Smooth muscle cell (in vitro differentiated cells): ENCODE results near the gene GPR108. TPM values are rescaled to one million over a fixed set of nuclear protein-coding genes. Genes with fewer than 3 reads are reported as not detected.
"Not testable (repeated sequence)": the region's sequence is repeated elsewhere in the genome, so short reads cannot be mapped to it uniquely, and the experiment has no call there.

Experiments used
- DNase-seq: peaks from one replicate; lab custom pipeline; 2025; ENCODE audit not compliant: unreplicated experiment; lab: John Stamatoyannopoulos, UW
- H2AFZ ChIP-seq: fragments of 200-600 bp; sonication (generic); 2 replicates; pipeline ENCODE4 v1.6.0; 2016; ENCODE audit warnings: antibody characterized with exemption, low read depth, mild to moderate bottlenecking
- H3F3A ChIP-seq: fragments of 200-600 bp; sonication (generic); 2 replicates; pipeline ENCODE4 v1.6.0; 2017; ENCODE audit warnings: antibody characterized with exemption, low read depth
- H3K27ac ChIP-seq: fragments of 200-600 bp; sonication (generic); 2 replicates; pipeline ENCODE4 v1.5.1; 2016; ENCODE audit warnings: low read depth, mild to moderate bottlenecking
- H3K27me3 ChIP-seq: fragments of 200-600 bp; sonication (generic); 2 replicates; pipeline ENCODE4 v1.6.1; 2016; ENCODE audit warnings: low read depth, mild to moderate bottlenecking
- H3K36me3 ChIP-seq: fragments of 200-600 bp; sonication (generic); 2 replicates; pipeline ENCODE4 v1.5.1; 2016; ENCODE audit warnings: low read depth
- H3K4me1 ChIP-seq: fragments of 200-600 bp; sonication (generic); 2 replicates; pipeline ENCODE4 v1.5.1; 2016; ENCODE audit warnings: low read depth
- H3K4me2 ChIP-seq: fragments of 200-600 bp; sonication (generic); 2 replicates; pipeline ENCODE4 v1.6.0; 2016; ENCODE audit warnings: mild to moderate bottlenecking
- H3K4me3 ChIP-seq: fragments of 200-600 bp; sonication (generic); 2 replicates; pipeline ENCODE4 v1.5.1; 2016; ENCODE audit warnings: mild to moderate bottlenecking
- H3K79me2 ChIP-seq: fragments of 200-600 bp; sonication (generic); 2 replicates; pipeline ENCODE4 v1.6.0; 2016; ENCODE audit warnings: low read depth, mild to moderate bottlenecking
- H3K9ac ChIP-seq: fragments of 200-600 bp; sonication (generic); 2 replicates; pipeline ENCODE4 v1.6.0; 2016; ENCODE audit warnings: low read depth
- H3K9me3 ChIP-seq: fragments of 200-600 bp; sonication (generic); replicated peaks from 2 replicates; pipeline ENCODE4 v1.5.1; 2016; ENCODE audit warnings: low read depth
- H4K20me1 ChIP-seq: fragments of 200-600 bp; sonication (generic); 2 replicates; pipeline ENCODE4 v1.6.0; 2016; ENCODE audit warnings: low read depth
- WGBS: methylation state at CpG from one replicate; pipeline ENCODE4 v1.1.7; 2016; ENCODE audit warnings: low lambda C conversion rate; 5-methylcytosine and 5-hydroxymethylcytosine counted together
- polyA plus RNA-seq: library from polyadenylated mRNA; unstranded; fragments of >200 nt; fragmentation: Nextera tagmentation; extraction: Ambion mirVana; gene quantifications from 2 replicates; pipeline ENCODE4 v1.2.1, GENCODE V29; 2016
- total RNA-seq: library from RNA; depleted of rRNA; stranded (reverse); fragments of >200 nt; gene quantifications from 2 replicates; pipeline ENCODE4 v1.2.3, GENCODE V29; 2014
- TF ChIP-seq, protein P1 (sequence below): fragments of 200-600 bp; sonication (generic); IDR thresholded peaks from 2 replicates; pipeline ENCODE4 v1.5.1; 2017; ENCODE audit warnings: borderline replicate concordance, mild to moderate bottlenecking, antibody characterized with exemption; ENCODE audit not compliant: insufficient read depth, poor library complexity, severe bottlenecking

GPR108 gene
- total and polyA plus RNA-seq, 2 experiments from 2014 or later, result 34.4 to 62.1 TPM

DNA sequence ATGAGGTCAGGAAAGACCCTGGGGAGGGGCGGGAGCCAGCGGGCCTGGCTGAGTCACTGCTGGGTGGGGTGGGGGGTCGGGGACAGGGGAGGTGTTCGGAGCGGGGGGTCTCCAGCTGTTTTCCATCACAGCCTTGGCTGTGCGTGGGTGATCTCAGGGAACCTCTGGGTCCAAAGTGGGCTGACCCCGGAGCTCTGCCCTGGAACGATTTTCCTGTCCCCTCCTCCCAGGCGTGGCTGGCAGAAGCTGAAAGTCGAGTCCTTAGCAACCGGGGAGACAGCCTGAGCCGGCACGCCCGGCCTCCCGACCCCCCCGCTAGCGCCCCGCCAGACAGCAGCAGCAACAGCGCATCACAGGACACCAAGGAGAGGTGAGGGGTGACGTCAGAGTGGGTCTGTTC, 12.7 kb upstream of the GPR108 start:
- TF ChIP-seq, protein P1, sequence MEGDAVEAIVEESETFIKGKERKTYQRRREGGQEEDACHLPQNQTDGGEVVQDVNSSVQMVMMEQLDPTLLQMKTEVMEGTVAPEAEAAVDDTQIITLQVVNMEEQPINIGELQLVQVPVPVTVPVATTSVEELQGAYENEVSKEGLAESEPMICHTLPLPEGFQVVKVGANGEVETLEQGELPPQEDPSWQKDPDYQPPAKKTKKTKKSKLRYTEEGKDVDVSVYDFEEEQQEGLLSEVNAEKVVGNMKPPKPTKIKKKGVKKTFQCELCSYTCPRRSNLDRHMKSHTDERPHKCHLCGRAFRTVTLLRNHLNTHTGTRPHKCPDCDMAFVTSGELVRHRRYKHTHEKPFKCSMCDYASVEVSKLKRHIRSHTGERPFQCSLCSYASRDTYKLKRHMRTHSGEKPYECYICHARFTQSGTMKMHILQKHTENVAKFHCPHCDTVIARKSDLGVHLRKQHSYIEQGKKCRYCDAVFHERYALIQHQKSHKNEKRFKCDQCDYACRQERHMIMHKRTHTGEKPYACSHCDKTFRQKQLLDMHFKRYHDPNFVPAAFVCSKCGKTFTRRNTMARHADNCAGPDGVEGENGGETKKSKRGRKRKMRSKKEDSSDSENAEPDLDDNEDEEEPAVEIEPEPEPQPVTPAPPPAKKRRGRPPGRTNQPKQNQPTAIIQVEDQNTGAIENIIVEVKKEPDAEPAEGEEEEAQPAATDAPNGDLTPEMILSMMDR, result no peak
- H3K27ac ChIP-seq, result no peak overlapping the region
- no peak overlapping the region for H3K9ac ChIP-seq
- peaks cover 20% of the 10 kb centered on the region for H4K20me1 ChIP-seq
- no peaks in the 10 kb centered on the region for H3K9me3 ChIP-seq
- peaks cover 4% of the 10 kb centered on the region for H3K36me3 ChIP-seq
- peaks cover 2% of the 10 kb centered on the region for H3K4me1 ChIP-seq
- no peaks in the 10 kb centered on the region for H3K27me3 ChIP-seq
- H3K4me3 ChIP-seq, result no peak overlapping the region
- DNase-seq, result no peak
- H3K79me2 ChIP-seq, result no peaks in the 10 kb centered on the region
- 92% methylated on average over 15 of the region's 20 CpGs for WGBS
- H2AFZ ChIP-seq, result no peak overlapping the region
- H3K4me2 ChIP-seq, result no peak overlapping the region
- H3F3A ChIP-seq, result peaks cover 9% of the 10 kb centered on the region

DNA sequence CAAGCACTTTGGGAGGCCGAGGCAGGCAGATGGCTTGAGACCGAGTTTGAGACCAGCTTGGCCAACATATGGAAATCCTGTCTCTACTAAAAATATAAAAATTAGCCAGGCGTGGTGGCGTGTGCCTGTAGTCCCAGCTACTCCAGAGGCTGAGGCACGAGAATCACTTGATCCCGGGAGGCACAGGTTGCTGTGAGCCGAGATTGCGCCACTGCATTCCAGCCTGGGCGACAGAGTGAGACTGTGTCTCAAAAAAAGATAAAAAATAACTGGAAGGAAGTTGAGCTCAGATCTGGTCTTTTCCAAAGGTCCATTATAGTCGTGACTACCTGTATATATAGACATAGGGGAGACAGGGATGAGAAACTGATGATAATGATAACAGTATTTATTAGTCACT, 11.2 kb upstream of the GPR108 start:
- 91% methylated on average over 10 of the region's 10 CpGs for WGBS
- peaks cover 17% of the 10 kb centered on the region for H3K4me1 ChIP-seq
- not testable (repeated sequence) for H3K9ac ChIP-seq, H3F3A ChIP-seq, H3K79me2 ChIP-seq, DNase-seq, H3K36me3 ChIP-seq, H3K4me2 ChIP-seq, H3K27me3 ChIP-seq, H3K4me3 ChIP-seq, H3K9me3 ChIP-seq, H3K27ac ChIP-seq, H2AFZ ChIP-seq
- peaks cover 34% of the 10 kb centered on the region for H4K20me1 ChIP-seq

- Histone ChIP-seq H3K4me2 (no peak overlapping the region), H3K9ac (no peak overlapping the region), H3K27ac (no peak overlapping the region), H2AFZ (no peak overlapping the region), H3K9me3 (no peaks in the 10 kb centered on the region), H3K4me3 (no peak overlapping the region), H4K20me1 (peaks cover 54% of the 10 kb centered on the region), H3K79me2 (peaks cover 16% of the 10 kb centered on the region), H3K4me1 (peaks cover 41% of the 10 kb centered on the region), H3F3A (peaks cover 12% of the 10 kb centered on the region), H3K36me3 (peaks cover 4% of the 10 kb centered on the region), H3K27me3 (no peaks in the 10 kb centered on the region)
- DNase-seq, result no peak
- TF ChIP-seq, protein P1, result no peak
- 96% methylated on average over 24 of the region's 24 CpGs for WGBS
Observed at GRCh38 chr19:6745965-6746364, 8.6 kb upstream of the GPR108 start.

DNA sequence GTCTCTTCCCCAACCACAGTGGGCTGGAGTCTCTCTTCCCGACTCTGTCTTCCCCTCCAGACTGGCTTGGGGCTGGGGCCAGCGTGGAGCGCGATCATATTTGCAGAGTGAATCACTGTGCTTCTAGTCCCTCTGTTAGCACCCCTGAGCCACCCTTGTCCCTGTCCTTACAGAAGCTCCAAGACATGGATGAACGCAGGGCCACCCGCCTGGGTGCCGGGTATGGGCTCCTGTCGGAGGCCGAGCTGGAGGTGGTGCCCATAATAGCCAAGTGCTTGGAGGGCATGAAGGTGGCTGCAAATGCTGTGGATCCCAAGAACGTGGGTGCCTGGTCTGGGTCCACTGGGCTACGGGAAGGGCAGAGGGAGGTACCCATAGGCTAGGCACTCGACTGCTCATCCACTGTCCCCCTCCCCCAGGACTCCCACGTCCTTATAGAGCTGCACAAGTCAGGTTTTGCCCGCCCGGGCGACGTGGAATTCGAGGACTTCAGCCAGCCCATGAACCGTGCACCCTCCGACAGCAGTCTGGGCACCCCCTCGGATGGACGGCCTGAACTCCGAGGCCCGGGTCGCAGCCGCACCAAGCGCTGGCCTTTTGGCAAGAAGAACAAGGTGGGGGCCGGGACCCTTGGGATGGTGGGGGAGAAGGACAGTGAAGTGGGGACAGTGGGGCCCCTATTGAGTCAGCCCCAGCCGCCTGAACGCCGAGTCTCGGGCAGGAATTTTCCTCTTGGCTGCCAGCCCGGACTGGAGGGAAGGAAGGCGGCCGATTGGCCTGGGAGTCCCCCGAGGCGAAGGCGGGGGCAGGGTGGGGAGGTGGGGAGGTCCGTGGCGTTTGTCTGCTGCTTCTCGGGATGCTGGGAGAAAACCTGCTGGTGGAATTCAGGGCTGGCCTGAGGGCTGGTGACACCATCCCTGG, 7.3 kb upstream of the GPR108 start:
- no peak overlapping the region for H3K9ac ChIP-seq
- H3K4me3 ChIP-seq, result no peak overlapping the region
- H3K4me1 ChIP-seq, result peaks cover 42% of the 10 kb centered on the region
- peaks cover 4% of the 10 kb centered on the region for H3K36me3 ChIP-seq
- peak; percentile 21 for DNase-seq
- peaks cover 12% of the 10 kb centered on the region for H3F3A ChIP-seq
- H3K27ac ChIP-seq, result peak overlapping the region; percentile 63
- no peaks in the 10 kb centered on the region for H3K9me3 ChIP-seq
- WGBS, result 72% methylated on average over 39 of the region's 41 CpGs
- peaks cover 28% of the 10 kb centered on the region for H3K79me2 ChIP-seq
- TF ChIP-seq, protein P1, result no peak
- H2AFZ ChIP-seq, result no peak overlapping the region
- H3K4me2 ChIP-seq, result peak overlapping the region; percentile 30
- no peaks in the 10 kb centered on the region for H3K27me3 ChIP-seq
- peaks cover 57% of the 10 kb centered on the region for H4K20me1 ChIP-seq
